IPS-NIHi7 (cell line): ENCODE results near the gene TNRC18.
"Not testable (repeated sequence)": the region's sequence is repeated elsewhere in the genome, so short reads cannot be mapped to it uniquely, and the experiment has no call there.

Source experiments
- DNase-seq: peaks from one replicate; pipeline ENCODE4 v3.0.0; 2012; ENCODE audit warnings: mixed read lengths; ENCODE audit errors: extremely low spot score

TNRC18 gene

DNA sequence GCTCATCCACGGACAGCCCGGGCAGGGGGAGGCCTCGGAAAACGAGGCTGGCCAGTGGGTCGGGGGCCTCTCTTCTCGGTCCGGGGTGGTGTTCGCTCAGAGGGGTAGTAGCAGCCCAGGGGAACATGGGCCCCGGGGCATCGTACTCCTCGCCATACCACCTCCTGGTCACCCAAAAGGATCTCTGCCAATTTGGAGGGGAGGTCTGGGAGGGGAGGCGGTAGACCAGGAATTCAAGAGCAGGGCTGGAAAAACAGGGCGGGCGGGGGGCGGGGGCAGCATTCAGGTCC lies 73.5 kb downstream of the TNRC18 start:
- DNase-seq, result no peak

DNA sequence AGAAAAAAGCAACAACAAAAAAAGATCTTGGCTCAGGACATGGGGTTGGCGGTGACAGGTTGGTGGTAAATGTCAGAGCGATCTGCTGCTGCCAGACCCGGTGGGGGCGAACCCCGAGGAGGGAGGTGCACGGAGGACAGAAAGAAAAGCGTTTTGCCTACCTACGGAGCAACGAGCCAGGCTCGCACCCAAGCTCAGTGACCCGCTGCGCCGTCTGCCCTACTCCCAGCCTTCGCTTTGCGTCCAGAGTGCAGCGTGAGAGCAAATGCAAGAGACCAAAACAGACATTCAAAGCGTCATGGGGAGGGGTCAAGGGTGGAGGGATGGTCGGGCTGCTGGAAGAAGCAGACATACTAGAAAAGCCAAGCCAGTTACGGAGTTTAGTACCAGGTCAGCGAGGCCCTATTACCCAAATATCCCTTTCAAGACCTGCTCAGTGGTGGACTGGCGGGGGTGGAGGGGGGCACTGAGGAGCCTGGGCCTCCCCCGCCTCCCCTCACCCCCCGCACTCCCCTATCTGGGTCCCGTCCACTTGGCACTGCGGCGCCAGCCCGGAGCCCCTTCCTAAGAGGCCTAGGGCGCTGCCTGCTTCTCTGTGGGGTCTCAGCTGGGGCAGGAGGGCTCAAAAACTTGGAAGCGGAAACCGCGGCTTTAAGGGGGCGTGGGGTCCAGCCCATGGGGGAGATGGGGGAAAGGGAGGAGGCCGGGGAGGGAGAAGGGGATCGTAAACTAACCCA lies 74.0 kb downstream of the TNRC18 start:
- DNase-seq, result no peak

DNA sequence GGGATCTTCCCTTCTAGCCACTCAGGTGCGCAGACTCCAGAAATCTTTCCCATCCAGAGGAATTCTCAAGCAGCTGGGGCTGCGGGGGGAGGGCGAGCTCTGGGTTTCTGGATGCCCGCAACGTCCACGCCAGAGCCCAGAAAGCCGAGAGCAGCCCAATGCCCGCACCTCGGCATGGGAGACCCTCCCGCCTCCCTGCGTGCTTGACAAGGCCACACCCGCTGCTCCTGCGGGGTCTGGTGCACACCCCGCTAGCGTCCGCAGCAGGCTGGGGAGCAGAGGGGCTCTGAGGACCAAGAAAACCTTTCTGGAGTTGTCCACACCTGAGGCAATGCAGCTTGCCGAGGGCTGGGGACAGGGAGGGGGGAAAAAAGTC lies 74.6 kb downstream of the TNRC18 start:
- DNase-seq, result no peak

DNA sequence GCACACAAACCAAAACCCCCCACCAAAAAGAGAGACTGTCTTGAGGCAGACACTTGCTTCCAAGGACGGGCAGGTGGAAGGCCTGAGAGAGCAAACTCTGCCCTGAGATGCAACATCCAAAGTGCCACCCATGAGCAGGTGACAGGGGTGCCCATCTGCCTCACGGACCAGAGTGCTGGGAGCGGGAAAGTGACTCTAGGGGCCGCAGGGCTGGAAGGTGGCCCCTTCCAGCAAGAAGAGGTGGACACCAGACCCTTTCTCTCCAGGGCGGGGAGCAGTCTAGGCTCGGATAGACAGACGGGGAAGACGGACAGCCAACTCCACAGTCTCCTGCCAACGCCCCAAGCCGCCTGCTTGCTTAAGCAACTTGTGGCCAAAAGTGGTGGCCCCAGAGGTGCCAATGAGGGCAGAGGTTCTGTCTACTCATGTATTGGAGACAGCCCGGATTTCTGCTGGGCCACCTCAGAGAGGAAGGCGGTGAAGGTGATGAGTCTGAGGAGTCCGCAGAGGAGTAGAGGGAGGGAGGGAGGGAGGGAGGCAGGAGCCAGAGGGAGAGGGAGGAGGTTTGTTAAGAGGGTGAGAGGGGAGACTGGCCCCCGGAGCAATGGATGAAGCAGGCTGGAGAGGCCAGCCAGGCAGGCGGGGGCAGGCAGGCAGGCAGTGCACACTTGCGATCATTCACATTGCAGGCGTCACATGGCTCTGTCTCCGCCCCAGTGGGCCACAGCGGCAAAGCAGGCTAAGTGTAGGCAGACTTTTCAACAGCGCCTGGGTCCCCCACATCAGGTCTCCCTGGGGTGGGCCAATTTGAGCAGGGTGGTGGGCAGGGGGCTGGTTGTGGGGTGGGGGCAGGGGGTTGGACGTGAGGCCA lies 75.3 kb downstream of the TNRC18 start:
- DNase-seq, result no peak

DNA sequence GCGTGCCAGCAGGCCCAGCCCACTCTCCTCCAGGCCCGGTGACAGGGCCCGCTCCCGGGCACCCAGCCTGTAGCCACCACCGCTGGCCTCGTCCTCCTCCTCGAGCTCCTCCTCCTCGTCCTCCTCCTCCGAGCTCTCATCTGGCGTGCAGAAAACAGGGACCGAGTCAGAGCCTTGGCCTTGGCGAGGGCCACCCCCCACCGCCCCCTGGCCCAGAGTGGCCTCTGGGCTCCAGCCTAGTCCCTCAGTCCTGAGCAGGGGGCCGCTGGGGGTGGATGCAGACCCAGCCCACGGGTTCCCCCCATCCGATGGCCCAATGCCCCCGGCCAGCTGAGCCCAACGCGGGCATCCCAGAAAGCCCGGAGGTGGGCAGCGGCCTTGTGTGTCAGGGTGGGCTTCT lies 78.0 kb downstream of the TNRC18 start:
- no peak for DNase-seq

DNA sequence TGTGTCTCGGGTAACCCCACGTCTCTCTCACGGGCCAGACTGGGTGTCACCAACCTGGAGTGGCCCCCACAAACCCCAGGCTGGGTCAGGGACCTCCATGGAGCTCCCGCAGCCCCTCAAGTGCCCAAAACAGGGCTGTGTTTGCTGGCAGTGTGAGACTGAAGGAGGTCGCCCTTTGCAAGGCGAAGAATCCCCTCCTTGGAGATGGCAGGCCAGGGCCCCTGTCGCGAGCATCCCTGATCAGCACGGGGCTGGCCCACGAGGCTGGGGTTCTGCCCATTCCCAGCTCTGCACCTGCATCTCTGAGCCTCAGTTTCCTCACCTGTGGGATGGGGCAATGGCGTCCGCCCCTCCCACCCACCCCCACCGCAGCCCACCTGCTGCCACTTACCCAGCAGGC lies 78.5 kb downstream of the TNRC18 start:
- DNase-seq, result no peak

DNA sequence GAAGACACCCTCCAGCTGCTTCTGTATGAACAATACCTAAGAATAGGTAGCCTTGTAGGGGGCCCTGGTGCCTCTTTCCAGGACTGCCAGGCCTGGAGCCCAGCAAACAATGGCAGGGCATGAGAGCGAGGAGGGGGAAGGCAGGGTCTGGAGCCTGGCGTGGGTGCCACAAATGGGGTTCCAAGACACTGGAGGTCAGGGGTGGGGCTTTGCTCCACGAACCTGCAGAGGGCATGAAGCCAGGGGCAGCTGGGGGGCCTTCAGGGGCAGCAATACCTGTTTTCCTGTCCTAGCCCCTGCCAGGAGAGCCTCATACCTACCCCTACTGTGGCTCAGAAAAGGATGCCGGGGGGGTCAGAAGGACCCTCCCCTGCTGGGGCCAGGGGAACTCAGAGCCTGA lies 79.3 kb downstream of the TNRC18 start:
- no peak for DNase-seq

DNA sequence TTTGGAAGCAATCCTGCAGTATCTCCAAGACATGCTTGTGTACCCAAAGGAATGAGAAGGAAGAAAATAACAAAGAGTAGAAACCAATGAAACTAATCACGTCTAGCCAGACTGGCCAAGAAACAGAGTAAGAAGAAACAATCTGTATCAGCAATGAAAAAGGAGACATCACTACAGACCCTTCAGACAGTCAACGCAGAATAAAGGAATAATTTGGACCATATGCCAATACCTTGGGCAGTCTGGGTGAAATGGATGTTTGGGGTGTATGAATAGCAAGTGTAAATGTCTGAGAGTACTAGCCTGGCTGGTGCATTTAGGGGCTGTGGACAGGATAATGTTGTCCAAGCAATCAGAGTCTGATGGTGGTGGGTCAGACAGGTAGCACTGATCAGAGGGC lies 79.8 kb downstream of the TNRC18 start:
- no peak for DNase-seq

DNA sequence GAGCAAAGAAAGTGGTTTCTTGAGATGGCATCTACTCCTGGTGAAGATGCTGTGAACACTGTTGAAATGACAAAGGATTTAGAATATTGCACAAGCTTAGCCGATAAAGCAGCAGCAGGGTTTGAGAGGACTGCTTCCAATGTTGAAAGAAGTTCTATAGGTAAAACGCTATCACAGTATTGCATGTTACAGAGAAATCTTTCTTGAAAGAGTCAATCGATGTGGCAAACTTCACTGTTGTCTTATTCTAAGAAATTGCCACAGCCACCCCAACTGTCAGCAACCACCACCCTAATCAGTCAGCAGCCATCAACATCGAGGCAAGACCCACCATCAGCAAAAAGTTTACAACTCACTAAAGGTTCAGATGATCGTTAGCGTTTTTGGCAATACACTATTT lies 81.0 kb downstream of the TNRC18 start:
- no peak for DNase-seq

DNA sequence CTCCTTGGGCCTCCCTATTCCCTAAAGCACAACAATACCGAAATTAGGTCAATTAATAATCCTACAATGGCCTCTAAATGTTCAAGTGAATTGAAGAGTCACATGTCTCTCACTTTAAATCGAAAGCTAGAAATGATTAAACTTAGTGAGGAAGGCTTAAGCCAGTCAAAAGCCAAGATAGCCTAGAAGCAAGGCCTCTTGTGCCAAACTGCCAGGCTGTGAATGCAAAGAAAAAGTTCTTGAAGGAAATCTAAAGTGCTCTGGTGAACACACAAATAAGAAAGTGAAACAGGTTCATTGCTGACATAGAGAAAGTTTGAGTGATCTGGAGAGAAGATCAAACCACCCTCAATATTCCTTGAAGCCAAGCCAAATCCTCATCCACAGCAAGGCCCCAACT lies 83.7 kb downstream of the TNRC18 start:
- no peak for DNase-seq

DNA sequence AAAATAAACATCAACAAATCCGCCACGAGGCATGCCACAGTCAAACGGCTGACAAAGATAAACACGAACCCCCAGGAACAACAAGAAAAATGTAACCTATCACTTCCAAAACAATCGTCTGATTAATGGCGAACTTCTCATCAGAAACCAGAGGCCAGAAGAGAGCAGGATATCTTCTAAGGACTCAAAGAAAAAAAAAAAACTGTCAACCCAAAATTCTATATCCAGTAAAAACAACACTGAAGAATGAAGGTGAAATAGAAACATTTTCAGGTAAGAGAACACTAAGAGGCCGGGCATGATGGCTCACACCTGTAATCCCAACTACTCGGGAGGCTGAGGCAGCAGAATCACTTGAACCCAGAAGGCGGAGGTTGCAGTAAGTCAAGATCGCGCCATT lies 86.6 kb downstream of the TNRC18 start:
- no peak for DNase-seq

DNA sequence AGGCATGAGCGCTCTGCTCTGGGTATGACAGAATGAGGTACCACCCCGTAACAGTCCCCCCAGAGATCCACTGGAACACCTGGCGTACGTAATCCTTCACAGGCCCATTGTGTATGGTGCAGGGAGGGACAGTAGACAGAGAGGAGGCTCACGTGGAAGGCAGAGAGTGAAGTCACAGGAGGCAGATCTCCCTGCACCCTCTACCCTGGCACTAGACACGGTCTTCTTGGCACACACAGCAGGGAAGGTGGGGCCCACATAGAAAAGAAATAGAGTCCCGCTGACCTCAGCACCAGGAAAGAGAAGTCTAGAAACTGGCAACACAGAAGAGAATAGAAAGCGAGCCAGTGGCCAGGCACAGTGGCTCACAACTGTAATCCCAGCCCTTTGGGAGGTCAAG lies 89.0 kb downstream of the TNRC18 start:
- DNase-seq, result no peak

DNA sequence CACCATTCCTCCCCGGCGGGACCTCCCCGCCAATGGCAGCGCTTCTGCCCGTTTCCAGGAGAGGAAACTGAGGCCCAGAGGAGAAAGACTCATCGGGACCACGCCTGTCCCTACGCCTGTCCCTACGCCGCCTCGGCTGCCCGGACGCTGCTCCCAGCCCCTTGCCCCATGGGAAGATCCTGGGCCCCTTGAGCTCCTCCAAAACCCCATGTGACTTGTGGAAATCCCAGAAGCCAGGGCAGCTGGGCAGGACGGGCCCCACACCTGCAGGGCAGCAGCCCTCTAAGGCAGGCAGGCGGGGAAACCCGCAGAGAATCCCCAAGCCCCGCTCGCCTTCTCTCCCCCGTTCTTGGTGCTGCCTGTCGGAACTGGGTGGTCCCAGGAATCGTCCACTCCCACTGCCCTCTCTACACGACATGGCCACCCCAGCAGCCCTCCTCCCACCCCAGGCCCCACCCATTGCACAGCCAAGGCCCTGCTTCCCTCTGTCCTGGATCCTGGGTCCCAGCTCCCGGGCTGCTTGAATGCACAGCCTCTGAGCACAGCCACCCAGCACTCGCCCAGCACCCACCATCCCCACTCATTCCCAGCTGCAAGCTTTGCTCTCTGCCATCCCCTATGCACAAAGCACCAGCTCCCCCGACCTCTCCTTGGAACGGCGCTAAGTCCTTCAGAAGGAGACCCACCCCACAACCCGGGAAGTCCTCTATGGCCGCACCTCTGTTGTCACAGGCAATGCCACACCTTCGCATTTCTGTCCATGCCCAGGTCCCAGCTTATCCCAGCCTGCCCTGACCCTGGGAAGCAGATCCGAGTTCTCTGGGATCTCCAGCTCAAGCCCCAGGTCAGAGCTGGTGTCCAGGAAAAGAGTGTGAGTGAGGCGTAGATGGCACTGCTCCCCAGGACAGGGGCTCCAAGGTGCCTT lies 90.3 kb downstream of the TNRC18 start:
- no peak for DNase-seq

DNA sequence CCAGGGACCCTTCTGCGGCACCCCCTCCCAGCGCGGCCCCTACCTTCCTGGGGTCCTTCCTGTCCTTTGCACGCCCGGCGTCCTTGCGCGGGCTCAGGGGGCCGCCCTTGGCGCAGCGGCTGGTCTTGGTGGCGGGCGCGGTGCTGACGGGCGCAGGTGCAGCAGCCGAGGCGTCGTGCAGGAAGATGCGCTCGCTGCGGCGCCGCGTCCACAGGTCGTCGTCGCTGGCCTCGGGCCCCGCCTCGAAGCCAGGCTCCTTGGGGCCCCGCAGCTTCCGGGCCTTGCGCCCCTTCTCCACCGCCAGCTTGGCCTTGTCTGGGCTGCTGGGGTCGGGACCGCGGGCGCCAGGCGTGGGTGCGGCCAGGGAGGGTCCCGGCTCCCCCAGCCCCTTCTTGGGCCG lies 91.1 kb downstream of the TNRC18 start:
- no peak for DNase-seq

DNA sequence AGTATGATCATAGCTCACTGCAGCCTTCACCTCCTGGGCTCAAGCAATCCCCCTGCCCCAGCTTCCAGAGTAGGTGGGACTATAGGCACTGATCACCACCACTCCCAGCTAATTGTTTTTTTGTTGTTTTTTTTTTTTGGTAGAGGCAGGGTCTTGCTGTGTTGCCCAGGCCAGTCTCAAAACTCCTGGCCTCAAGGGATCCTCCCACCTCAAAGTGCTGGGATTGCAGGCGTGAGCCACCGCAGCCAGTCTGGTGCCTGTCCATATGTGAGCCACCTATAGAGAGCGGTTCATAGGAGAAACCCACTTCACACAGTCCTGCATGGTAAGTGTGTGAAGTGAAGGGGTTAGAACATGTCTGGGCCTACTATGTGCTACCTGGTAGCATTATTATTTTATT lies 93.3 kb downstream of the TNRC18 start:
- no peak for DNase-seq

DNA sequence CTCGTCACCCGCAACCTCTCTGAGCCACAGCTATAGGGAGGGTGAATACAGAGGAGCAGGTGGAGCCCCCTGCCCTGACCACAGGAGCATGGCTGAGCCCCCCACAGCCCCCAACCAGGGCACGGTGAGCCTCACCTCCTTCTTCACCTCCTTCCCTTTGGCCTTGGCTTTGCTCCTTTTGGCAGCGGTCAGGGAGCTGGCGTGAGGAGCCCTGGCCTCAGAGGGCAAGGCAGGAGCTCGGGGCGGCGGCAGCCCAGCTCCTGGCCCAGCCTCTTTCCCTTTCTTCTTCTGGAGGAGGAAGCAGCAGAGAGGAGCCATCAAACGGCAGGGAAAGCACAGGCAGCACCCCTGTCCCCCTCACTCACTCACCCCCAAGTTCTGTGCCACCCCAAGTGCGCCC lies 98.7 kb downstream of the TNRC18 start:
- DNase-seq, result no peak

DNA sequence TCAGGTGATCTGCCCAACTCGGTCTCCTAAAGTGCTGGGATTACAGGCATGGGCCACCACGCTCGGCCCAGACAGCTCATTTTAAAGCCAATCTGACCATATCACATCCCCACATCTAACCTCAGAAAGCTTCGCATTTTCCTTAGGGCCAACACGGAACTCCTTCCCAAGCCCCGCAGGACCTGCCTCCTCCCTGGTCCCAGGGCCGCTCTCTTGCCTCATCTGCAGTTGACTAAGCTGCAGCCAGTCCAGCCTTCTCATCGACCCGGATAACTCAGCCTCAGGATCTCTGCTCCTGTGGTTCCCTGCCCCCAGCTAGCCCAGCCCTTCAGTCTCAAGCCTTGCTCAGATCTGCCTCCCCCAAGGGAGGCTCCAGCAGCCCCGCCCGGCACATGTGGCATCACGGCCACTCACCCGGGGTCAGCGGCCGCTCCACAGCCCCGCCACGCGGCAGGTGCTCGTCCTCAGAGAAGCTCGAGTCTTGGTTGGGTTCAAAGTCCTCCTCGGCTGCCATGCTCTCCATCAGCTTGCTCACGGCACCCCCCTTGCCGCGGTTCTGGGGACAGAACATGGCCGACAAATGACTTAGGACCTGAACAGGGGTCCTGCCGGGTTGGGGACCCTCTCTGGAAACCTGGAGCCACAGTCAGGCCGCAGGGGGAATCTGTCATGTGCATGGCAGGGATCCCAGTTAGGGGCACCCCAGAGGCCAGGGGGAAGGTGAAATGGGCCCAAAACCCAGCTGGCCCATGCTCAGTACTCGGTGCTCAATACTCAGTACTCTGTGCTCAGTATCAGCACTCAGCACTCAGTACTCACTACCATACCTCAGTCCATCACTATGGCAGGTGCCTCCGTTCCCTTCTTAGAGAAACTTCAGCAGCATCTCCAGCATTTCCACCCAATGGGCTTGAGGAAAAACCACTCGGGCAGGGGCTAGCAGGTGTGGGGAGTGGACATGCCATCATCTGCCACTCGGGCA lies 99.5 kb downstream of the TNRC18 start:
- DNase-seq, result not testable (repeated sequence)

DNA sequence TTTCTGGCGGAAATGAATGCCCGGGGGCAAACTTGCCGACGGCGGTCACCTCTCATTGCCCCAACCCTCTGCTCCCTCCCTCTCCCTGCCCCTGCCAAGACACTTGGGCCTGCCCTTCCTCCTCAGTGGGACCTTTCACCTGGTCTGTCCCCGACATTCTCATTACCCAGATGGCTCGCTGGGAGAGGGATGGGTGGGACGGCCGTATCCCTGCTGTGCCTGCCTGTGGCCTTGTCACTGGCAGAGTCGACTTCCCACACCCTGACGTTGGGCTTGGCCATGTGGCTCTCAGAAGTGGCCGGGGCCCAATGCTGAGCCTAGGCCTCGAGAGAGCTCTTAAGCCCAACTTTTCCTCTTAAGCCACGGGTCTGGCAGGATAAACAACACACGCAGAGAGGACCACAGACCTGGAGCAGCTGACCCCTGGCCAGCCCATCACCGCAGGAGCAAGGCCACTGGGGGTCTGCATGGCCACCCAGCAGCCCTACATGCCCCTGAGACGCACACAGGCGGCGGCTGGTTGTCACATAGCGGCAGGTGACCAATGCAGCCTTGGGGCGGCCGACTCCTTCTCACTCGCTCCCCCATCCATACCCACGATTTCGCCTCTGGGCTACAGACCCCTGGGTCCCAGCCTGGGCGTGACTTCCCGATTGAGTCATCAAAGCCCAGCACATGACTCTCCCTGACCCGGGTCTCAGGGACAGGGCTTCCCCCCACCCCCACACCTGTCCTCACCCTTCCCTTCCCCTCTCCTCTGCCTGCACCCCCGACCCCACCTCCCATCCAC lies 100.8 kb downstream of the TNRC18 start:
- DNase-seq, result no peak

DNA sequence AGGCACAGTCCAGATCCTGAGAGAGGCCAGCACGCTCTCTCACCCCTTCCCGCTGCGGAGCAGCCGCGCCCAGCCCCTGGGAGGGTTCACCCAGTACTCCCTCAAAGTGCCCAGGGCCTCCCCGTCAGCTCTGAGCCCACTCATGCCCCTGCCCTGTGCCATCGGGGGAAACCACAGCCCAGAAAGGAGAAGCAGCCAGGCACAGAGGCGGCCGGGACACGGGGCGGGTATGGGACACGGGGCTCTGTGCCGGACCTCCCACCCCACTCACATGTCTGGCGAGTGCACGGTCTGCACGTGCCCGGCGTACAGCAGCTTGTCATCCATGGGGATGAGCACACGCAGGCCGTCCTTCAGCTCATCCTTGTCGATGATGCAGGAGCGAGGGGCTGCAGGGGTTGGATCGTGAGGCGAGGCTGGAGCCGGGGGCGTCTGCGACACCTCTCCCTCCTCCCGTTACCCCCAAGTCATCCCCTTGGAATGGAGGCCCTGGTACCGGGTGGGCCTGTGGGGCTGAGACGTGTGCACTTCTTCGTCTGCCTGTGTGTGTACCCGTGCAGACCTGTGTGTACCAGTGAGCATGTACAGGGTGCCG lies 102.7 kb downstream of the TNRC18 start:
- no peak for DNase-seq

DNA sequence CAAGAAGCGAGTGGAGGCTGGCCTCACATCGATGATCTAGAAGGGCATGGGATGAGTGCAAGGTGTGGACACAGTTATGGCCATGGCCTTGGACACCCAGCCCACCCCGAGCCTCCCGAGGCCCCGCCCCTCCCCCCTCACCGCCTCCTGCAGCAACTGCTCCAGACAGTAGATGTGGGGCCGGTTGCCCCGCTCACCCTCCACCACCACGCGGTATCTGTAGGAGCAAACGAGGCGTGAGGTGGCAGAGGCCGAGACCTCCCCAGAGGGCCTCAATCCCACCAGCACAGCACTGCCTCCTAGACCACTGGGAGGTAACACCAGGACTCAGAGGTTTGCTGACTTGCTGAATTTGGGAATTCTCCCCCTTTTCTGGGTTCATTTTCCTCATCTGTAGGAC lies 103.2 kb downstream of the TNRC18 start:
- no peak for DNase-seq
